Measurements from ENCODE around the gene CAMK1D.

CAMK1D gene

GRCh38 chr10:12614177-12614995 lies 265.0 kb downstream of the CAMK1D start:
- TF ChIP-seq CTCF (IDR thresholded peaks at IDR 0.05; ENCODE audit: control insufficient read depth, extremely low read depth, insufficient read depth): no peak
- no peak for DNase-seq (ENCODE audit: low read depth)
- no peak overlapping the region for H3K4me3 ChIP-seq (ENCODE audit: low read depth, low read length)

GRCh38 chr10:12615296-12616220 lies 266.2 kb downstream of the CAMK1D start:
- H3K4me3 ChIP-seq (ENCODE audit: low read depth, low read length): no peak overlapping the region
- DNase-seq (ENCODE audit: low read depth): no peak
- TF ChIP-seq CTCF (IDR thresholded peaks at IDR 0.05; ENCODE audit: control insufficient read depth, extremely low read depth, insufficient read depth): no peak

- DNase-seq (ENCODE audit: low read depth): no peak
Measured at GRCh38 chr10:12617191-12618175, 268.1 kb downstream of the CAMK1D start.

GRCh38 chr10:12622016-12622415 lies 272.7 kb downstream of the CAMK1D start:
- no peak overlapping the region for H3K4me3 ChIP-seq (ENCODE audit: low read depth, low read length)
- DNase-seq (ENCODE audit: low read depth): no peak
- no peak for TF ChIP-seq CTCF (IDR thresholded peaks at IDR 0.05; ENCODE audit: control insufficient read depth, extremely low read depth, insufficient read depth)

More at GRCh38 chr10:12617191-12618175, 268.1 kb downstream of the CAMK1D start:
- no peak for TF ChIP-seq CTCF (IDR thresholded peaks at IDR 0.05; ENCODE audit: control insufficient read depth, extremely low read depth, insufficient read depth)
- H3K4me3 ChIP-seq (ENCODE audit: low read depth, low read length): no peak overlapping the region

GRCh38 chr10:12622691-12623090 lies 273.3 kb downstream of the CAMK1D start:
- no peak for DNase-seq (ENCODE audit: low read depth)
- TF ChIP-seq CTCF (IDR thresholded peaks at IDR 0.05; ENCODE audit: control insufficient read depth, extremely low read depth, insufficient read depth): no peak
- no peak overlapping the region for H3K4me3 ChIP-seq (ENCODE audit: low read depth, low read length)

- DNase-seq (ENCODE audit: low read depth): no peak
- TF ChIP-seq CTCF (IDR thresholded peaks at IDR 0.05; ENCODE audit: control insufficient read depth, extremely low read depth, insufficient read depth): no peak
- H3K4me3 ChIP-seq (ENCODE audit: low read depth, low read length): no peak overlapping the region
Measured at GRCh38 chr10:12625393-12626023, 276.2 kb downstream of the CAMK1D start.
